AG04449 (cell line): ENCODE measurements around the gene CPAMD8.
"Not testable (repeated sequence)": the region's sequence is repeated elsewhere in the genome, so short reads cannot be mapped to it uniquely, and the experiment has no call there.

Experiments used
- CTCF ChIA-PET: fragments of 350-600 bp; formaldehyde crosslinking; extraction: SDS; loops from one replicate; lab custom pipeline; 2021; ENCODE audit warnings: antibody characterized with exemption; lab: Yijun Ruan, JAX
- POLR2A ChIA-PET: fragments of 400-600, 350-600 bp; formaldehyde crosslinking; extraction: SDS; loops from one replicate; lab custom pipeline; 2020; ENCODE audit warnings: antibody characterized with exemption, inconsistent platforms; lab: Yijun Ruan, JAX
- DNase-seq: peaks from one replicate; pipeline ENCODE4 v3.0.0-alpha.2; 2010; ENCODE audit warnings: low read depth, low spot score
- H3K4me3 ChIP-seq: 2 replicates; pipeline ENCODE4 v1.5.1; 2011; ENCODE audit warnings: low read depth, mild to moderate bottlenecking, control low read depth, low read length
- TF ChIP-seq, protein P1 (sequence below): IDR thresholded peaks from one replicate; pipeline ENCODE4 v1.5.1; 2011; ENCODE audit warnings: mild to moderate bottlenecking, moderate library complexity, low read length, control low read depth, inconsistent platforms; ENCODE audit not compliant: insufficient read depth; ENCODE audit errors: missing control alignments

Gene CPAMD8

DNA sequence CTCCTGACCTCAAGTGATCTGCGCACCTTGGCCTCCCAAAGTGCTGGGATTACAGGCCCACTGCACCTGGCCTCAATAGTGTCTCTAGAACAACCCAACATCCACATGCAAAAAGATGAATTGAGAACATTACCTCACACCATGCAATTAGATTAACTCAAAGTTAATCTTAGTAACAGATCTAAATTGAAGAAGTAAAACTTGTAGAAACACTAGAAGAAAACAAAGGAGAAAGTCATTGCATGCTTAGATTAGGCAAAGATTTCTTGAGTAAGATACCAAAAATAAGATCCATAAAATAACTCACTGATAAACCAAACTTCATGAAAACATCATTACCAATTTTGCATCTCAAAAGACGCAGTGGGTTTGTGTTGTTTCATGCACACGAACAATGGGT is 2.8 kb downstream of the CPAMD8 start:
- no peak for DNase-seq
- CTCF ChIA-PET: no interaction called here
- H3K4me3 ChIP-seq: no peak overlapping the region
- POLR2A ChIA-PET: no interaction called here
- TF ChIP-seq, protein P1, sequence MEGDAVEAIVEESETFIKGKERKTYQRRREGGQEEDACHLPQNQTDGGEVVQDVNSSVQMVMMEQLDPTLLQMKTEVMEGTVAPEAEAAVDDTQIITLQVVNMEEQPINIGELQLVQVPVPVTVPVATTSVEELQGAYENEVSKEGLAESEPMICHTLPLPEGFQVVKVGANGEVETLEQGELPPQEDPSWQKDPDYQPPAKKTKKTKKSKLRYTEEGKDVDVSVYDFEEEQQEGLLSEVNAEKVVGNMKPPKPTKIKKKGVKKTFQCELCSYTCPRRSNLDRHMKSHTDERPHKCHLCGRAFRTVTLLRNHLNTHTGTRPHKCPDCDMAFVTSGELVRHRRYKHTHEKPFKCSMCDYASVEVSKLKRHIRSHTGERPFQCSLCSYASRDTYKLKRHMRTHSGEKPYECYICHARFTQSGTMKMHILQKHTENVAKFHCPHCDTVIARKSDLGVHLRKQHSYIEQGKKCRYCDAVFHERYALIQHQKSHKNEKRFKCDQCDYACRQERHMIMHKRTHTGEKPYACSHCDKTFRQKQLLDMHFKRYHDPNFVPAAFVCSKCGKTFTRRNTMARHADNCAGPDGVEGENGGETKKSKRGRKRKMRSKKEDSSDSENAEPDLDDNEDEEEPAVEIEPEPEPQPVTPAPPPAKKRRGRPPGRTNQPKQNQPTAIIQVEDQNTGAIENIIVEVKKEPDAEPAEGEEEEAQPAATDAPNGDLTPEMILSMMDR: no peak

DNA sequence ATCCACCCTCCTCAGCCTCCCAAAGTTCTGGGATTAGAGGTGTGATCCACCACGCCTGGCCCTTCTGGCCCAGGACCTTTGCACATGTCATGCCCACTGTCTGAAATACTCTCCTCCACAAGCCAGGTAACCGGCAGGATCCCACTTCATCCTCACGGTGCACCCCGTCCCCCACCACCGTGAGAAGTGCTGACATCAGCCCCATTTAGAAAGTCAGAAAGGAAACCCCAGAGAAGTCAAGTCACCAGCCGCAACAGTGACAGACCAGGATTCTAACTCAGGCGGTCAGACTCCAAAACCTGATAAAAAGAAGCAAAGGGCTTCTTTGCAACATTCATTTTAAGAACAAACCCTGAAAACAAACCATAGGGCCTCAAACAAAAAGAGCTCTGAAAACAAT is 3.9 kb downstream of the CPAMD8 start:
- no peak overlapping the region for H3K4me3 ChIP-seq
- ChIA-PET POLR2A (no interaction called here), CTCF (no interaction called here)
- TF ChIP-seq, protein P1: no peak
- no peak for DNase-seq

DNA sequence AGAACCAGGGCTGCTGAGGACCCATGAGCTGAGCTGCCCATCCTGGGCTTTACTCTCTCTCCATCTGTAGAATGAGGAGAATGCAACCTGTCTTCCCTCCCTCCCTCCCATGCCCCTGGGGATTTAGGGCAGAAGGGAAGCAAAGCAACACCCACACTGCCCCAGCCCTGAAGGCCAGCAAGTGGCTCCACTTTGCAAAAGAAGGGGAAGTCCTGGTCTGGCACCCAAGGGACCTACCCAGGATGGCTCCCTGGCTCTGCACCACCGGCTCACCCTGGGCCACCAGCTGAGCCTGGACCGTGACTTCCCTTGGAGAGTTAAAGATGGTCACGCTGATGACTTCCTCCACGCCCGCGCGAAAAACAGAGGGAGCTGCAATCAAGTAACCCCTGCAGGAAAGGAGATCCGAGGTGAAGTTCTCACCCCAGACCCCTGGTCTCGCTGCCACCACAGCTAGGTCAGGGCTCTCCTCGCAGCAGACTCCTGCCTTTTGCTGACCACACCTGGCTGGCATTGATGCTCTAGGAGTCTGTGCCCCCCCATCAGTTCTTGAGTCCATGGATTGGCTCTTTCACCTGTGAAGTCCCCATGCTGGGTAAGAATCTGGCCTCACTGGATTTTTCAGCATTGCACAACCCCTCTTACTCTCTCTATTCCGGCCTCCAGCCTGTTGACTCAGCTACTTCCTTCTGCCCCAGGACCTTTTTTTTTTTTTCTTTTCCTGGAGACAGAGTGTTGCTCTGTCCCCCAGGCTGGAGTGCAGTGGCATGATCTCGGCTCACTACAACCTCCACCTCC is 4.6 kb downstream of the CPAMD8 start:
- no peak overlapping the region for H3K4me3 ChIP-seq
- TF ChIP-seq, protein P1: no peak
- no peak for DNase-seq
- CTCF ChIA-PET: no interaction called here
- POLR2A ChIA-PET: no interaction called here

DNA sequence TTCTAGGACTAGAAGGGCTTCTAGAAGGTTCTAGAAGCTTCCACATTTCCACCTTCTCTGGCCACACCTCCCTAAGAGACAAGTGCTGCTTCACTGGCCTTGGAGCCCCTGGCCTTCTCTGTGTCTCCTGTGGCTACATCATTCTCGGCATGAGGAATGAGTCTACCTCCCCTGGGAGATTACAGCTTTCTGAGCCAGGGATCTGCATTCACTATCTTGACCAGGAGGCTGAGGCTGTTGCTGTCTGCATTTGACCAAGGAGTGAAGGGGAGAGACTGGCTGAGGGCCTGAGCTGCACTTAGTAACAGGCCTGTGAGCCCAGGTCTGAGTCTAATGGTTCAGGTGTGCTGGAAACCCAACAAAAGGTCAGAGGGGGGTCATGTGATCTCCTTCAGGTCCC is 5.3 kb downstream of the CPAMD8 start:
- TF ChIP-seq, protein P1: no peak
- no peak overlapping the region for H3K4me3 ChIP-seq
- ChIA-PET CTCF (no interaction called here), POLR2A (no interaction called here)
- DNase-seq: no peak

DNA sequence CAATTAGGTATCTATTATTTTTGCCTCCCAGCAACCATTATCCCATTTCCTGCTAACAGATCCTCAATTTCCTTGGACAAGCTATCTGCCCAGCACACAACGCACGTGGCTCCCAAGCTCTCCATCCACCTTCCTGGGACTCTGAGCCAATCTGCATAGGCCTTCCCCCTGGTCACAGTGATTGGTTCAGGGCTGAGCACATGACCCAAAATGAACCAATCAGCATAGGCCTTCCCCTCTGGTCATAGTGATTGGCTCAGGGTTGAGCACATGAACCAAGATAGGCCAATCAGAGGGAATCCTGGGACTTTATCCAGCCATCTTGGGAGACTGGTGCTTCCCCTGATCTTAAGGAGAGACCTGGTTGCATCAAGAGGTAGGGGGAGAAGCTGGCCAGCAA is 5.8 kb downstream of the CPAMD8 start:
- POLR2A ChIA-PET: no interaction called here
- no peak overlapping the region for H3K4me3 ChIP-seq
- CTCF ChIA-PET: interaction anchor here (0.7 kb wide), 1 partner anchor 250 kb away, joined by 3 read pairs; no protein-coding TSS in a partner anchor
- DNase-seq: no peak
- TF ChIP-seq, protein P1: no peak

DNA sequence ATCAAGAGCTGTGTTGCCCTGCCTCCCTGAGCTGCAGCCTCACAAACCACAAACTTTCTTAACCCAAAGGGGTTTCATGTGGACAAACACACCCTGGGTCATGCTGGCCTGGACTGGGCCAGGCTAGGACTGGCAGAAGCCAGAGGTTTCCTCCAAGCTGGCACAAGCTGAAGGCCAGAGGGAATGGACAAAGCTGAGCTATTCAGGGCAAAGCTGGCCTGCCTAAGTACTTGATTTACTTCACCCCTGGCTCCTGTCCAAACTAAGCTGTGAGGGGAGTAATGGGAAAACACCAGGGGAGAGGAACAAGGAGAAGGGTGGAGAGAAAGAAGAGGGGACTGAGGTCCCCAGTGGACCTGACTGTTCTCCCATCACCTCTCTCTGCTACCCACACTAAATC is 6.2 kb downstream of the CPAMD8 start:
- DNase-seq: no peak
- ChIA-PET CTCF (interaction anchor here (0.7 kb wide), 1 partner anchor 249 kb away, joined by 3 read pairs; no protein-coding TSS in a partner anchor), POLR2A (no interaction called here)
- TF ChIP-seq, protein P1: no peak
- no peak overlapping the region for H3K4me3 ChIP-seq

DNA sequence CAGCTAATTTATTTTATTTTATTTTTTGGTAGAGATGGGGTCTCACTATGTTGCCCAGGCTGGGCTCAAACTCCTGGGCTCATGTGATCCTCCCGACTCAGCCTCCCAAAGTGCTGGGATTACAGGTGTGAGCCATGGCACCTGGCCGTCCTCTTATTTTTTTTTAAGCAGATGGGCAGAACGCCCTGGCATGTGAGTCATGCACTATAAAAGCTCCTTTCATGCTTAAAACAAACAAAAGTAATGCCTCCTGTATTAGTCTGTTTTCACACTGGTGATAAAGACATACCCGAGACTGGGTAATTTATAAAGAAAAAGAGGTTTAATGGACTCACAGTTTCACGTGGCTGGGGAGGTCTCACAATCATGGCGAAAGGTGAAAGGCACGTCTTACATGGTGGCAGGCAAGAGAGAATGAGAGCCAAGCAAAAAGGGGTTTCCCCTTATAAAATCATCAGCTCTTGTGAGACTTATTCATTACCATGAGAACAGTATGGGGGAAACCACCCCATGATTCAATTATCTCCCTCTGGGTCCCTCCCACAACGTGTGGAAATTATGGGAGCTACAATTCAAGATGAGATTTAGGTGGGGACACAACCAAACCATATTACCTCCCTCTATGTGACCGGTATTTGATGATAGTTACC is 12.3 kb downstream of the CPAMD8 start:
- DNase-seq, H3K4me3 ChIP-seq, POLR2A ChIA-PET, CTCF ChIA-PET: not testable (repeated sequence)
